Activated CD8-positive, alpha-beta memory T cell treated with anti-CD3 and anti-CD28 coated beads for 4 hours (primary cell): ENCODE data around the gene PTPRT.
"Not testable (repeated sequence)": the region's sequence is repeated elsewhere in the genome, so short reads cannot be mapped to it uniquely, and the experiment has no call there.

Experiments
- DNase-seq, 2 donors: peaks; one replicate each; pipeline ENCODE4 v3.0.0-alpha.2; 2020; ENCODE audit warnings: low read depth in 2 of 2

The PTPRT gene

DNA sequence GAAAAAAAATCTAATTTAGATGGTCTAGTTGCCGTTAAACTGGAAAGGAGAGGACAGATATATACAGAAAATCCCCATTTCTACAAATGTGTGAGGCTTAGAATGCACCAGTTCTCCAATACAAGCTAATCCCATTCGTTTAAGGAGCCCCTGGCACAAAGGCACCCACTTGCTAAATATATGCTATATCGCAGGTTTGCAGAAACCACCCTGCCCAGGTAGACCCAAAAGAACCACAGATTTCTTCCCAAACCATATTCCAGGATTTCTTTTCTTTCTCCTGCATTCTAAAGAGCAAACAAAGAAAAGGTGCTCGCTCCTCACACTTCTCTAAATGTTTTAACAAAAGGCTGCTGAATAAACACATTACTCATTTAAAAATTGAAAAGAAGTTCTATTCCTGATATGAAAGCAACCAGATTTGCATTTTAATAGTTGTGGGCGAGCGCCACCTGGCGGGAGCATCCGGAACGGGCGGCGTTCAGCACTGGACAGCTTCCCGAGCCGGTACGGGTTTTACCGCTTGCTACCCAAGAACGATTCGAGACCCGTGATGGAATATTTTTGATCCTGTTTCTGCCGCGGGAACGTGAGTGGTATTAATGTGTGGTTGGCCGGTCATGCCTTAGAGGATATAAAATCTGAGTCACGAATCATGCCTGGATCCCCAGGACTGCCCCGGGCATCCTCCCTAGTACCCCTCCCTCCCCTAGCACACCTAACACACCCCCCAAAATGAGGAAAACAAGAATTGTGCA is 2.1 kb downstream of the PTPRT start:
- DNase-seq, result no peak

DNA sequence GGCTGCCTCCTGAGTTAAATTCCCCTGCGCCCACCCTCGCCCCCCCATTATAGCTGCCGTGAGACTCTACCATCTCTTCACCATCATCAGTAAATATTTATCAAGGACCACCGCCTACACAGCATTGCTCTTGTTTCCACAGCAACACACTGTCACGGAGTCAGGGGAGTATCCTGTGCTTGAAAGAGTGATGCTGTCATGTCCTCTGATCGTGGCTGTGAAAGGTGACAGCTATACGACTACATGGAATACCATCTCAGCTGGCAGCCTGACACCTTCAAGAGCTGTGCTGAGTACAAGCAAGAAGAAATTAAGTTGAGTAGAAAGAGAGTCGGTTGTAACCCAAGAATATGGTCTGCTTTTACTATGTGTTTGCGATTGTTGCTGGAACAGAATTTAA is 3.4 kb downstream of the PTPRT start:
- no peak for DNase-seq

DNA sequence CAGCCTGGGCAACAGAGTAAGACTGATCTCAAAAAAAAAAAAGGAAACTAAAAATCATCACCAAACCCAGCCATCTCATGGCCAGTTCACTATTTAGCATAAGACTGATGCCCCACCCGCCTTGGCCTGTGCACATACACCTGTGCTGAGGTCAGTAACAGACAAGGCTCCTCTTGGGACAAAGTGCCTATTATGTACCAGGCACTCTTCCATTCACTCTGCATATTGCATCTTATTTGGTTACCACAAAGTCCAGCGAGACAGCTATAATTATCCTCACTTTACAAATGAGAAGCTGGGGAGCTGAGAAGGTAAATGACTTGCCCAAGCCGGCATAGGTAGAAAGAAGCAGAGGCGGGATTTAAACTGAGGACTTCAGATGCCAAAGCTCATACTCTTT is 3.8 kb downstream of the PTPRT start:
- DNase-seq, result no peak

DNA sequence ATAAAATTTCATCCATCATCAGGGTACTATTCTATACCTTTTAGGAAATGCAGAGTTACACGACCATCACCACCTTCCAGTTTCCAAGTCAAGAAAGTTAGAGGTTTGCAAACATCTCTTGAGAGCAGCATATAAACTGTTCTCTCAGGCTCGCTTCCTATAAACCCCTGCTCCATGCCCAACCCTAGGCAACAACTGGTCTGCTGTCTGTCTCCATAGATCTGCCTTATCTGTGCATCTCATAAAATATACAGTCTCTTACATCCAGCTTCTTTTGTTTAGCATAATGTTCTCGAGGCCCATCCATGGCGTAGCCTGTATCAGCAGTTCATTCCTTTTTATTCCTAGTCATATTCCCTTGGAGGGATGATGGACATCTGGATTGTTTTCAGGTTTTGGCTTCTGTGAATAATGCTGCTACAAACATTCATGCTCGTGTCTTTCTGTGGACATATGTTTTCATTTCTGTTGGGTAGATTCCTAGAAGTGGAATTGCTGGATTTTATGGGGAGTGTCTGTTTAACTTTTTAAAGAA is 6.1 kb downstream of the PTPRT start:
- DNase-seq, result no peak

DNA sequence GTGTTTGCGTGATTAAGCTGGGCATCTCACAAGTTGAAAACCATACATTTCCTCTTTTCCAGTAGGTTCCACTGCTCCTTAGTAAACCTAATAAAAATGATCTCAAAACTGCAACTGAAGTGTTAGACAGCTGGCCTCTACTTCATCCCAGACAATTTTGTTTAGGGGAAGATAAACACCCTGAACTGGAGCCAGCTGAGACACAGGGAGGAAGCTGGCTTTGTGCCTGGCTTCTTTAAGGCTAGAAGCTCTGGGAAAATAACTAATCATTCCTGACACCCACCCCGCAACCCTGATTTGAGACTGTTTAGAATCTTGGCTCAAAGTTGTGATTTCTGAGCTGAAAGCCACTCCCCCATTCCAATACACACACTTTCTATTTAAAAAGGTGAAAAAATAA is 11.6 kb downstream of the PTPRT start:
- DNase-seq, result no peak

DNA sequence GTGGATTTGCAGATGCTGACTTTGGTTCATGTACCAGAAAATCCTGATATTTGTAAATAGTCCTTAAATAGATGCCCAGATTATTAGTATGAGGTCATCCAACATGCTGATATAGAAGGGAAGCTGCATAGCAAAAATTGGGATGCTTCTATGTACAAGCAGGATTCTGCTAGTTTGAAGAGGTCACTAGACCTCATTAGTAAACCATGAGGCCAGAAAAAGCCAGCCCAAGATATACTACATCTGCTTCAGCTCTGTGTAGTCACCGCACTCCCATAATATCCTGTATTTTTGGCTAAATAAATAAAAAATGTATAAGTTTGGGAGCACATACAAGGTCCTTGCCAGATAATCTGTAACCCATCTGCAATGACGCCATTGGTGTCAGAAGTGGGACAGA is 13.0 kb downstream of the PTPRT start:
- DNase-seq, result no peak

DNA sequence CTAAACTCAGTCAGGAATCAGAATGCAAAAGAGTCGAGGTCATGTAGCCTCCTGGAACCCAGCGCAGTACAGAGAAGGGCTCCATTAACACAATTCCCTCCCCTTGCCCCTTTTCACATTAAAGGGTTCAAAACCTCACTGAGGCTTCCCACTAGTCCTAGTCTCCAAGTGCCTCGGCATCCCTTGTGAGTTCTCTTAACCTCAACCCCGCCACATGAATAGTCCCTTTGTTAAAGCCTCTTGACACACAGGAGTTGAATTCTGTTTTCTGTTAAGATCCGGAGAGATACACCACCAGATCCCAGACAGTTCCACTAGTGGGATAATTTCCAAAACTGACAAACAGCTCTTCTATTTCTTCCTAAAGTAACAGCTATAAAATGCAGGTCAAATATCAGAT is 17.8 kb downstream of the PTPRT start:
- DNase-seq, result no peak

DNA sequence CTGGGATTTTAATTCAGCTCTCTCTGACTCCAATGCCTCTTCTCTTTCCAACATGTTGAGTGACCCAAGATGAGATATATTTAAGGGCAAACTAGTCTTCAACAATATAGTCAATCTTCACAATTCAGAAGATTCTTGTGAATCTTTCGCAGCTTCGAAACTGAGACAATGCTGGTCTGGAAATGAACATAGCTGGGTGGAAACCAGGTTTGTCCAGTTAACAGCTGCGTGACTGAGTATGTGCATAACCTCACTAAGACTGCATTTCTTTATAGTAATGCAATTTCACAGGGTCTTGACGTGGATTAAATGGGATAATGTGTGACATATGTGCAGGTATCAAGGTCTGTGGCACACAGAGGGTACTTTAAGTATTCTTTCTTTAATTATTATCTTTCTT is 18.9 kb downstream of the PTPRT start:
- DNase-seq, result no peak

DNA sequence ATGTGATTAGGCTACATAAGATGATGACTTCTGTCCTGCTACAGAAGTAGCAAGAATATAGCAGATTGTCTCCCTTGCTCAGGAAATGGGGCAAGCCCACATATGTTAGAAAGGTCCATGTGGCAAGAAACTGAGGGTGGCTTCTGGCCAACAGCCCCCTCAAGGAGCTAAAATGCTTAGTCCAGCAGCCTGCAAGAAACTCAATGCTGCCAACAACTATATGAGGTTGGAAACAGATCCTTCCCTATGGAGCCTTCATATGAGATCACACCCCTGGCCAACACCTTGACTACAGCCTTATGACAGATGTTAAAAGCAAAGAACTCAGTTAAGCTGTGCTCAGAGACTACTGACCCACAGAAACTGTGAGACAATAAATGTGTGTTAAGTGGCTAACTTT is 22.1 kb downstream of the PTPRT start:
- no peak for DNase-seq

DNA sequence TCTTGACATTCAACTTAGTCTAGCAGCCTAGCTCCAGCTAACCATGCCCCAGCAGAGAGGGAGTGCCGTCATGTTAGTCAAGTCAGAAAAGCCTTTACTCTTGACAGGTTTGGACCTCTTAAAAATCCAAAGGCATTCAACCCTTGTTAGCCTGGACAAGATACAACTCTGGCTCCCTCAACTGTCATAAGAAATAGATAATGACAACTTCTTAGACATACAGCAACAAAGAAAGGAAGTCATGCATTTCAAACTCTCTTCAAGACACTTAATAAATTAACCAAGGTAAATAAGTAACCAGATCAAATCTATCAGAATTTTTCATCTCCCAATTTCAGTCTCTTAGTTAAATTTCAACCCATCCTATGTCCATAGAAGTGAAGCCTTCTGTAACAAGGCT is 22.7 kb downstream of the PTPRT start:
- DNase-seq, result no peak

DNA sequence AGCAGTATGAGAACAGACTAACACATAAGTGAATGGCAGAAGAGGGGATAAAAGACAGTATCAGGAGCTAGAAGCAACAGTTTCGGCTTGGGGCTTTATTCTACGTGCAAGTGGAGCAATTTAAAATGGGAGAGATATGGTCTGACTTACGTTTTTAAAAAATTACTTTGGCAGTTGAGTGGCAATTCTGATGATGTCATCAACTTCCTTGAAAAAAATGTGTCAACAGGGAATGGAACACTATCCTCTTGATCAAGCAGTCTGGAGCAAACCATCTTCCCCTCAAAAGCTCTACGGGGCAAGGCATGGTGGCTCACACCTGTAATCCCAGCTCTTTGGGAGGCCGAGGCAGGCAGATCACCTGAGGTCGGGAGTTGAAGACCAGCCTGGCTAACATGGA is 24.1 kb downstream of the PTPRT start:
- no peak for DNase-seq

DNA sequence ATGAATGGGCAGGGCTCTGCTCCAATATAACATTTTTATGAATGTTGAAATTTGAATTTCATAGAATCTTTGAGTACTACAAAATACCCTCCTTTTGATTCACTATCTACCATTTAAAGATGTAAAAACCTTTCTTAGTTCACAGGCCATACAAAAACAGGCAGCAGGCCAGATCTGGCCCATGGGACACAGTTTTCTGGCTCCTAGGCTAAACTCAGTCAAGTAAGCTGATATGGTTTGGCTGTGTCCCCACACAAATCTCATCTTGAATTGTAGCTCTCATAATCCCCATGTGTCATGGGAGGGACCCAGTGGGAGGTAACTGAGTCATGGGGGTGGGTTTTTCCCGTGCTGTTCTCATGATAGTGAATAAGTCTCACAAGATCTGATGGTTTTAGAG is 25.0 kb downstream of the PTPRT start:
- not testable (repeated sequence) for DNase-seq

DNA sequence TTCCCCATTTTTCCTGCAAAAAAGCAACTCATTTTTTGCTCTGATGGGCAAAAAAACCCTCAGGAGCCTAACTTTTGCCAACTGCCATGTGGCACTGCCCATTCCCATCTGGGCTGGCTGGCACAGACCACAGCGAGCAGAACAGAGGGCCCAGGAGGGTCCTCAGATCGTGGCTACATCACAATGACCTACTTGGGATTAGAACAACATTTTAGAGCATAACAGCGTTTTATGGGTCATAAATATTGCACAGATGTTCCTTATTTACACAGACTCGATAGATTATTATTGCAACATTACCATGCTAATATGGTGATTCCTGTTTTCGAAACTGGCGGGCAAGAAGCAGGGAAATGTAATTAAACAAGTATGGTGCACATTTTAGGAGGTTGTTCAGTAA is 28.0 kb downstream of the PTPRT start:
- no peak for DNase-seq

DNA sequence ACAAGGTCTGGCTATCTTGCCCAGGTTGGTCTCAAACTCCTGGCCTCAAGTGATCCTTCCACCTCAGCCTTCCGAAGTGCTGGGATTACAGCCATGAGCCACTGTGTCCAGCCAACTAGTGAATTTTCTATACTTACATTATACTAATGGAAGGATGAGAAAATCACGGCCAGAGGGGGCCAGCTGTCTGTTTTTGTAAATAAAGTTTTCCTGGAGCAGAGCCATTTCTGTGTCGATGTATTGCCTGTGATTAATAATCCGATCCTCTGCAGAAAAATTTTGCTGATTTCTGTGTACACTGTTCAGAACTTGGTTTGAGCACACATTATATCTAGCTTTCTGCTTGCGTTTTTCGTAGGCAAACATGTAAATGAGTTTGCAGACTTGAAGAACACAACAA is 28.8 kb downstream of the PTPRT start:
- no peak for DNase-seq

DNA sequence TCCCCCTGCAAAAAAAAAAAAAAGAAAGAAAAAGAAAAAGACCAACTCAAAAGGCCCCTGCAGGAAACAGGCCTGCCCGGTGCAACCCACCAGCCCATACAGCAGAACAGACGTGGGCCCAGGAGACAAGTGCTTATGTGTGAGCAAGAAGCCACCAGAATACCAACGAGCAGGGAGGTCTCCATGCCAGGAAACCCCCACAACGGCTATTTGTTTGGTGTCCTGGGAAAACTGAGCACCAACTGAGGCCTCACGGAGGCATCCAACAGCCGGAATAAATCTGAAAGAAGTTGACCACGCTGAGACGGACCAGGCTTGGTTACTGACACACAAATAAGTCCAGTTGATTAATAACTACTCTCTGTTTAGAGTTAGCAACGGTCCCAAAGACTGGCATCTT is 29.7 kb downstream of the PTPRT start:
- DNase-seq, result no peak

DNA sequence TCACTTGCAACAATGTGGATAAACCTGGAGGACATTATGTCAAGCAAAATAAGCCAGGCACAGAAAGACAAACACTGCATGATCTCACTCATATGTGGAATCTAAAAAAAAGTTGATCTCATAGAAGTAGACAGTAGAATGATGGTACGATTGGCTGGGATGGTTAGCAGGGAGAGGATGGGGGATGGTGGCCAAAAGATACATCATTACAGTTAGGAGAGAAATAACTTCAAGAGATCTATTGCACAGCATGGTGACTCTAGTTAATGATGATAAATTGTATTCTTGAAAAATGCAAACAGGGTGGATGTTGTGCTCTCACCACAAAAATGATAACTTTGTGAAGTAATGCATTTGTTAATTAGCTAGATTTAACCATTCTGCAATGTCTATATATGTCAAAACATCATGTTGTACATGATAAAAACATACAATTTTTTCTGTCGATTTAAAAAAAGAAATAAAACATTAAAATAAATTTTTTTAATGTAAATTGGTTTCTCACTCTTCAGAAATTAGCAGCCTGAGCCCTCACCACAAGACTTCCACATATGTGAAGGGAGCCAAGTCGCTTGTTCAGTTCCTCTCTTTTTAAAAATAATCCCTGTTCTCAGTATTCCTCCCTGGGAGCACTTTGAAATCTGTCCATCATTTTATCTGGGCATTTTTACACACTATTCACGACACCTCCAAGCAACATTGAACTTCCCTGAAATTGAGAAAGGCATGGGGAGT is 34.2 kb downstream of the PTPRT start:
- no peak for DNase-seq

DNA sequence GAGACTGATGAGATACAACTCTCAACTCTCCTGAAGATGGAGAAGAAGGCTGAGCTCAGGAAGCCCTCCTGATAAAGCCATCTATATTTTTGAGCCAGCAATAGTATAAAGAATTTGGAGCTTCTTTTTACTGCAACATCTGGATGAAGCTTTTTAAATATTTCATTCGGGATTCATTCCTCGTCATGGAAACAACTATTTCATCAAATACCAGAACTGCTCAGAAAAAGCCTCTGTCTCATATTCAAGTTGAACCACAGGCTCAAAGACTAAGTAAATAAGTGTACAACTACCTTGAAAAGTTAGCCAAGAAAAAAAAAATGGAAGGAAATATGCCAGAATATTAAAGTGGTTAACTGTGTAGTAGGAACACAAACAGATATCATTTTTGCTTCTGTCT is 37.8 kb downstream of the PTPRT start:
- DNase-seq, result no peak

DNA sequence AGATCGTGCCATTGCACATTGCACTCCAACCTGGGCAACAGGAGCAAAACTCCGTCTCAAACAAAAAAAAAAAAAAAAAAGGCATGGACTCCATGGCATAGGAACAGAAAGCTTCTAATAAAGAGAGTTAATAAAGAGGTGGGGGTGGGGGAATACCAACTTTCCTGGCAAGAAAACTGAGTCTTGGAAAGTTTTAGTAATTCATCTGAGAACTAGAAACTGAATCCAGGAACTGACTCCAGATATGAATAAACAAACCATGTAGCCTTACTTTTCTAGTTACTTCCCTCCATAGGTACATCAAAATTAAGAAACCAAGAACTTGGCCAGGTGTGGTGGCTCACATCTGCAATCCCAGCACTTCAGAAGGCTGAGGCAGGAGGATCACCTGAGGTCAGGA is 38.5 kb downstream of the PTPRT start:
- no peak for DNase-seq

DNA sequence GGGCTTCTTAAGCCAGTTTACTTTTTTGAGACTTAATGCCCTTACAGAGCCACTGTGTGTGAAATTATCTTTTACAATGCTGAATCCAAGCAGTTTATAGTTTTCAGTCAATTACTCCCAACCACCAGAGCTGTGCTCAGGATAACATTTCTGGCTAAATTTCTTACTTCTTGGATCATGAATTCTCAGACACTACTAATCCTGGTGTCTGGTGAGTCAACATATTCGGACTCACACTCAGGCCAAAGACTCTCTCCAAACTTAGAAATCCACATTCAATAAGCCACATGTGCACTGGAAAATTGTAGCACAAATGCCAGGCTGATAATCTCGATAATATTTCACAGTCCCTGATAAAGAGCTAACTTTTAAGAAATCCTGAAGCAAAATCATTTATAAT is 49.0 kb downstream of the PTPRT start:
- no peak for DNase-seq

DNA sequence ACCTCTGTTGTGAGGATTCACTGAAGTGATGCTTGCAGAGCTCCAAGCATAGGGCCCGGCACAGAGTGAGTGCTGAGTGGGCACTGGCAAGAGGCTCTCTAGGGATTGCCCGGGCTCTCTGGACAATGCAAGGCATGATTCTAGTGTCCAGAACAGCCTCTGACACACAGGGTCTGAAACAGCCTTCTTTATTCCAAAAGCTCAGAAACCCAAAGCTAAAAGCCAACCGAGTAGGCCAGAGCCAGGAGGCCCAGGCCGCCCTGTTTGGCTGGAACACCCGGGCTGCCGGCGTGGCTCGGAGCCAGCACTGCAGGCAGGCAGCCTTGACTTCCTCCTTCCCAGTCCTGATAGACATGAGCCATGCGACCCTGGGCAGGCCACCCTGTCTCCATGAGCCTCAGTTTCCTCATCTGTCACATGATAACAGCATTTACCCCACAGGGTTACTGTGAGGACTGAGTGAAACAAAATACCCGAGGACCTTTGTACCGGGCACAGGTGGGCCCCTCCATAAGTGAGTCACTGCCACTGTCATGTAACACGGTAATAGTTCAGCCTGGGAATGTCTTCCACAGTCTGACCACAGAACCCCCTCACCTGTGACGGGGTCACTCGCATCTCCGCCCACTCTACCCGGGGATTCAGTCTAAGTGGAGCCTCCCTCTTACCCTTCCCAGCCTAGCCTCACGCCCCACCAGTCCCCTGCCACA is 51.5 kb downstream of the PTPRT start:
- DNase-seq, result no peak

DNA sequence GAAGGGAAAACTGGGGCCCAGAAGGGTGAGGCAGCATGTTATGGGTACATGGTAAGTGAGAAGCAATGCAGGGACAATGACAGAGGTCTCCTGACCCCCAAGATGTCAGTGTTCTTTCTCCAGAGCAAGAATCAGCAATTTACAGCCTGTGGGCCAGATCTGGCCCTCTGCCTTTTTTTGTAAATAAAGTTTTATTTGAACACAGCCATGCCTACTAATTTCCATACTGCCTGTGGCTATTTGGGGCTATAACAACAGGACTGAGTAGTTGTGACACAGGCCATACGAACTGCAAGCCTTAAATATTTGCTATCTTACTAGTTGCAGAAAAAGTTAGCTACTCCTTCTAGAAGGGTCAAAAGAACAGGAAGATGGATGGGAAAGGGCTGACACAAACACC is 52.5 kb downstream of the PTPRT start:
- DNase-seq, result no peak

DNA sequence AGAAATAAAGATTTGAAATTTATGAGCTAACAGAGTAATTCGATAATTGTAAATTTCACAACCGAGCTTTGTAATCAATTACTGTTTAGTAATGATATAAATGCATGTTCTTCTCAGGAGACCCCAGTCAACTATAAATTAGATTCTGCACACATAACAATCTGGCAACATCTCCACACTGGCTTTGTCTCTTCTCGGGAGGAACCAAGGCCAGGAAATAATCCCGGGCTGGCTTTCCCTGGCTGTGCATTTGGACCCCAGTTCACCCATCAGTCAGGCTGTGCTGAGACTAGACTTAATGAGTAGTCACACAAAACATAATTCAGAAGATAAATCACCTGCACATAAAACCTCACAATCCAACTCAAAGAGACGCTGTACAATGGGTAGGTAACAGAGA is 65.5 kb downstream of the PTPRT start:
- DNase-seq, result no peak

DNA sequence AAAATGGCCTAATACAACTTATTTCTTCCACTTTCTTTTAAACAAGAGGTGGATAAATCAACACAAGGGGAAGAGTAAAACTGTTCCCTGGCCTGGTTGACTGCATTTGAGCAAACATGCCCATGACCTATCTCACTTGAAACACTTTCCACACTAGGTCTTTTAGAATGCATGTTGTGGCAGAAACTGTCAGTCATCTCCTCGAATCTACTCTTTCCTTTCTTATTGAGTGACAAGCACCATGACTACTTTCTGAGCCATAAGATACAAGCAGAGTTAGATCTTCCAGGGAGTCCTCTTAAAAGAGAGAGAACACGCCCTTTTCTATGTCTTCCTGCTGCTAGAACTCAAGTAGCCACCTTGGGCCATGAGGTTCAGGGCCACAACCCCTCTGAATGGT is 66.5 kb downstream of the PTPRT start:
- DNase-seq, result no peak
